K562 (cell line): ENCODE data around the gene LRRC8E. TPM values are rescaled to one million over a fixed set of nuclear protein-coding genes. Genes with fewer than 3 reads are reported as not detected.

Experiments used
- ETV5 ChIP-seq: sonication (generic); formaldehyde crosslinking; IDR thresholded peaks from 2 replicates; pipeline ENCODE4 v1.4.0; 2020; ENCODE audit warnings: low read depth, mild to moderate bottlenecking, missing genetic modification reagents
- HEY1 ChIP-seq: fragments of 250-450 bp; sonication (Bioruptor Pico); IDR thresholded peaks from 2 replicates; pipeline ENCODE4 v1.5.0; 2020; ENCODE audit warnings: mild to moderate bottlenecking, moderate library complexity, borderline replicate concordance
- NFIC ChIP-seq: fragments of 450-650 bp; IDR thresholded peaks from 2 replicates; pipeline ENCODE4 v1.6.1; 2017; ENCODE audit warnings: mild to moderate bottlenecking, inconsistent platforms
- PRDM10 ChIP-seq: fragments of 450-650 bp; IDR thresholded peaks from 2 replicates; pipeline ENCODE4 v1.6.1; 2018; ENCODE audit not compliant: partially characterized antibody
- TFAP4 ChIP-seq: sonication (generic); formaldehyde crosslinking; IDR thresholded peaks from 2 replicates; pipeline ENCODE4 v1.8.0; 2022; ENCODE audit warnings: missing genetic modification reagents, mild to moderate bottlenecking, moderate library complexity, borderline replicate concordance
- ZNF311 ChIP-seq: fragments of 250-450 bp; sonication (Bioruptor Pico); IDR thresholded peaks from 2 replicates; pipeline ENCODE4 v1.4.0; 2020; ENCODE audit warnings: mild to moderate bottlenecking, moderate library complexity
- ZNF57 ChIP-seq: fragments of 450-650 bp; formaldehyde crosslinking; IDR thresholded peaks from 2 replicates; pipeline ENCODE4 v1.4.0; 2020; ENCODE audit warnings: mild to moderate bottlenecking, moderate library complexity
- polyA plus RNA-seq, 8 experiments: library from polyadenylated mRNA; depleted of rRNA in 4 of 8; stranded (reverse) in 5 of 8; unstranded in 3 of 8; fragments of >200 nt; fragmentation: Nextera tagmentation in 2 of 8; fragmentation: Illumina TruSeq in 1 of 8; extraction: Ambion mirVana in 2 of 8; extraction: Trizol in 1 of 8; gene quantifications; 2 replicates each; pipeline versions ENCODE4 v1.2.1 to v1.2.3, GENCODE V29; 2011 to 2014; ENCODE audit warnings: inconsistent platforms in 1 of 8, missing spikeins in 1 of 8
- total RNA-seq, 7 experiments: library from RNA; depleted of rRNA in 6 of 7; stranded (reverse); fragments of >200 nt in 6 of 7; fragmentation: Illumina TruSeq in 2 of 7; extraction: Trizol in 2 of 7; gene quantifications; 2 replicates each; pipeline versions ENCODE4 v1.2.1 to v1.2.3, GENCODE V29; 2011 to 2021; ENCODE audit warnings: low replicate concordance in 1 of 7

Gene LRRC8E
- total and polyA plus RNA-seq, 9 of the 15 experiments (the other 6 are each of a cell fraction or from before 2014, with no cell fraction given) = 0.08 to 5.7 (median 3.5) TPM; not detected in 1

GRCh38 chr19:7923295-7924191 is 35.2 kb downstream of the LRRC8E start (continued):
- TF ChIP-seq PRDM10 (no peak), NFIC (peak; percentile 40; the same call in 1 of the 2 replicates), TFAP4 (CRISPR knock-in tag) (0 out of 2 replicates have a peak, but pooled peaks have one; percentile 18), ZNF311 (no peak), HEY1 (CRISPR knock-in tag) (no peak), ZNF57 (CRISPR knock-in tag) (no peak), ETV5 (no peak)
